ENCODE results near the gene FAM200C. TPM values are rescaled to one million over a fixed set of nuclear protein-coding genes. Genes with fewer than 3 reads are reported as not detected.

FAM200C gene
- polyA plus RNA-seq, 1 donor (not counting 4 experiments of a cell fraction or from before 2014, with no cell fraction given) = 1.7 TPM

DNA sequence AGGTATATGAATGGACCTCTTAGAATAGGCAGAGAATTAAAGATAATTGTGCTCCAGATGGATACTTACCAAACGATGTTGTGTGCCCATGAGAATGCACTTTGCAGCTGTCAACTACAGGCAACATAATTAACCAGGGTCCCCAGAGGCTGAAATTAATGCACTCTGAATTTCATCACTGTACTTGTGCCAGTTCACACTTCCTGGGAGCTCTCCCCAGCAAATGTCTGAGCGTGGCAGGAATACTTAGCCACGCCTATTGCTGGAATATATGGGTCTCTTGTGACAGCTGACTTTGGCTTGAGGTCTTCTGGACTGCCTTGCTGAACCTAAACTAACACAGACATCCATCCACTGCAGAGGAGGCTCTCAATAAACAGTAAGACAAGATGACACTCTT is 17.5 kb downstream of the FAM200C start:
- no peaks in the 10 kb centered on the region for H3K27me3 ChIP-seq (ENCODE audit: control insufficient read depth, extremely low read depth, insufficient read depth, low read length)
- dilution Hi-C loops (cut with MboI; ENCODE audit: extremely low pct_ligation_motif_present, low sequenced_read_pairs) = no loop called here
- no peaks in the 10 kb centered on the region for H3K4me1 ChIP-seq (ENCODE audit: control insufficient read depth, extremely low read depth, insufficient read depth, low read length)

DNA sequence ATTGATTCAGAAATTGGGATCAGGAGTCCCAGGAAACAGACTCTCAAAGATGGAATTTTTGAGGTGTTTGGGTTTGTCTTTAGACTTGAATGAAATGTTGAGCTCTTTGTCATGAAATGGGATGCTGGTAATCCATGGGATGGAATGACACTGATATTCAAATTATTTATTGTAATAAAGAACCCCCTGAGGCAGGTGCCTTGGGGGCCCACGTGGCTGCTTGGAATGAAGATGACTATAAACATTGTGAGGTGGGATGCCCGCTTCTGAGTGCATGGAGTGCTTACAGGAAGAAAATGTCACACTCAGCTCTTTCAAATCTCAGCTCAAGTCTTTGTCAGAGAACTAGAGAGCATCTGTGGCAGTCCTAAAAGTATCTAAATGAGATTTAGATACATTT is 19.8 kb downstream of the FAM200C start:
- Histone ChIP-seq H3K9me1 (ENCODE audit: control insufficient read depth, extremely low read depth, insufficient read depth, low read length) (no peaks in the 10 kb centered on the region), H3K9me3 (ENCODE audit: control insufficient read depth, low read depth, low read length) (no peaks in the 10 kb centered on the region), H3K27me3 (ENCODE audit: control insufficient read depth, extremely low read depth, insufficient read depth, low read length) (peaks cover 4% of the 10 kb centered on the region), H3K4me2 (ENCODE audit: control insufficient read depth, extremely low read depth, insufficient read depth, low read depth, low read length) (no peak overlapping the region), H4K20me1 (ENCODE audit: control insufficient read depth, extremely low read depth, insufficient read depth, low read length) (no peaks in the 10 kb centered on the region), H3K9ac (ENCODE audit: control insufficient read depth, extremely low read depth, insufficient read depth, low read length) (no peak overlapping the region), H3K4me3 (ENCODE audit: control insufficient read depth in 2 of 3, extremely low read depth in 1 of 3, insufficient read depth in 2 of 3, low read depth in 1 of 3, low read length in 3 of 3) (no peak overlapping the region), H3K36me3 (ENCODE audit: control insufficient read depth in 2 of 2, extremely low read depth in 1 of 2, insufficient read depth in 2 of 2, low read length in 2 of 2) (no peaks in the 10 kb centered on the region), H3K79me2 (ENCODE audit: control insufficient read depth, insufficient read depth, low read length) (no peaks in the 10 kb centered on the region), H3K4me1 (ENCODE audit: control insufficient read depth, extremely low read depth, insufficient read depth, low read length) (no peaks in the 10 kb centered on the region), H2AFZ (ENCODE audit: control insufficient read depth, low read length) (no peak overlapping the region), H3K27ac (ENCODE audit: control insufficient read depth, insufficient read depth, low read length) (no peak overlapping the region)
- TF ChIP-seq EZH2 (IDR thresholded peaks at IDR 0.05; ENCODE audit: low read length) = no peak
- TF ChIP-seq, protein P1, sequence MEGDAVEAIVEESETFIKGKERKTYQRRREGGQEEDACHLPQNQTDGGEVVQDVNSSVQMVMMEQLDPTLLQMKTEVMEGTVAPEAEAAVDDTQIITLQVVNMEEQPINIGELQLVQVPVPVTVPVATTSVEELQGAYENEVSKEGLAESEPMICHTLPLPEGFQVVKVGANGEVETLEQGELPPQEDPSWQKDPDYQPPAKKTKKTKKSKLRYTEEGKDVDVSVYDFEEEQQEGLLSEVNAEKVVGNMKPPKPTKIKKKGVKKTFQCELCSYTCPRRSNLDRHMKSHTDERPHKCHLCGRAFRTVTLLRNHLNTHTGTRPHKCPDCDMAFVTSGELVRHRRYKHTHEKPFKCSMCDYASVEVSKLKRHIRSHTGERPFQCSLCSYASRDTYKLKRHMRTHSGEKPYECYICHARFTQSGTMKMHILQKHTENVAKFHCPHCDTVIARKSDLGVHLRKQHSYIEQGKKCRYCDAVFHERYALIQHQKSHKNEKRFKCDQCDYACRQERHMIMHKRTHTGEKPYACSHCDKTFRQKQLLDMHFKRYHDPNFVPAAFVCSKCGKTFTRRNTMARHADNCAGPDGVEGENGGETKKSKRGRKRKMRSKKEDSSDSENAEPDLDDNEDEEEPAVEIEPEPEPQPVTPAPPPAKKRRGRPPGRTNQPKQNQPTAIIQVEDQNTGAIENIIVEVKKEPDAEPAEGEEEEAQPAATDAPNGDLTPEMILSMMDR (optimal IDR thresholded peaks at IDR 0.05 in 1 of 3, IDR thresholded peaks at IDR 0.05 in 1 of 3, conservative IDR thresholded peaks at IDR 0.05 in 1 of 3; ENCODE audit: extremely low read depth in 1 of 3, insufficient read depth in 2 of 3, low read length in 3 of 3) = no peak
- no peak for FAIRE-seq
- no peak for DNase-seq (ENCODE audit: low read depth, low spot score)
- dilution Hi-C loops (cut with MboI; ENCODE audit: extremely low pct_ligation_motif_present, low sequenced_read_pairs) = no loop called here

More for the DNA sequence above, 17.5 kb downstream of the FAM200C start:
- Histone ChIP-seq H3K9me1 (ENCODE audit: control insufficient read depth, extremely low read depth, insufficient read depth, low read length) (no peaks in the 10 kb centered on the region), H3K27ac (ENCODE audit: control insufficient read depth, insufficient read depth, low read length) (no peak overlapping the region), H3K4me2 (ENCODE audit: control insufficient read depth, extremely low read depth, insufficient read depth, low read depth, low read length) (no peak overlapping the region), H2AFZ (ENCODE audit: control insufficient read depth, low read length) (no peak overlapping the region), H4K20me1 (ENCODE audit: control insufficient read depth, extremely low read depth, insufficient read depth, low read length) (no peaks in the 10 kb centered on the region), H3K36me3 (ENCODE audit: control insufficient read depth in 2 of 2, extremely low read depth in 1 of 2, insufficient read depth in 2 of 2, low read length in 2 of 2) (no peaks in the 10 kb centered on the region), H3K79me2 (ENCODE audit: control insufficient read depth, insufficient read depth, low read length) (no peaks in the 10 kb centered on the region), H3K9me3 (ENCODE audit: control insufficient read depth, low read depth, low read length) (no peaks in the 10 kb centered on the region), H3K4me3 (ENCODE audit: control insufficient read depth in 2 of 3, extremely low read depth in 1 of 3, insufficient read depth in 2 of 3, low read depth in 1 of 3, low read length in 3 of 3) (no peak overlapping the region), H3K9ac (ENCODE audit: control insufficient read depth, extremely low read depth, insufficient read depth, low read length) (no peak overlapping the region)
- TF ChIP-seq EZH2 (IDR thresholded peaks at IDR 0.05; ENCODE audit: low read length) = no peak
- TF ChIP-seq, protein P1 (optimal IDR thresholded peaks at IDR 0.05 in 1 of 3, IDR thresholded peaks at IDR 0.05 in 1 of 3, conservative IDR thresholded peaks at IDR 0.05 in 1 of 3; ENCODE audit: extremely low read depth in 1 of 3, insufficient read depth in 2 of 3, low read length in 3 of 3) = no peak
- no peak for FAIRE-seq
- no peak for DNase-seq (ENCODE audit: low read depth, low spot score)

All from keratinocyte (primary cell).